SH-SY5Y (cell line): Measurements from ENCODE around the gene MAPT.

ENCODE experiments used
- GATA2 ChIP-seq: IDR thresholded peaks from 2 replicates; pipeline ENCODE4 v1.6.1; 2011; ENCODE audit warnings: mild to moderate bottlenecking, low read depth, low read length
- GATA3 ChIP-seq: IDR thresholded peaks from 2 replicates; pipeline ENCODE4 v1.6.1; 2011; ENCODE audit warnings: low read depth, mild to moderate bottlenecking, low read length, moderate library complexity

- TF ChIP-seq GATA3 (no peak), GATA2 (no peak)
Measured at GRCh38 chr17:45962221-45962972, 68.0 kb downstream of the MAPT start.
